WERI-Rb-1 (cell line): ENCODE results near the gene AP5B1.
"Not testable (repeated sequence)": the region's sequence is repeated elsewhere in the genome, so short reads cannot be mapped to it uniquely, and the experiment has no call there.

Source experiments
- DNase-seq: peaks from one replicate; pipeline ENCODE4 v3.0.0-alpha.2; 2020
- H3K27ac ChIP-seq: fragments of 250-450 bp; sonication (Bioruptor Pico); 2 replicates; pipeline ENCODE4 v1.5.1; 2020; ENCODE audit warnings: mild to moderate bottlenecking, moderate library complexity
- H3K27me3 ChIP-seq: fragments of 250-450 bp; sonication (Bioruptor Pico); 2 replicates; pipeline ENCODE4 v1.5.1; 2021; ENCODE audit warnings: mild to moderate bottlenecking, low read depth, moderate library complexity; ENCODE audit not compliant: insufficient read depth, severe bottlenecking
- H3K36me3 ChIP-seq: fragments of 250-450 bp; sonication (Bioruptor Pico); 2 replicates; pipeline ENCODE4 v1.5.1; 2020; ENCODE audit warnings: mild to moderate bottlenecking, moderate library complexity
- H3K4me3 ChIP-seq: 2 replicates; pipeline ENCODE4 v1.5.1; 2011; ENCODE audit warnings: low read depth, mild to moderate bottlenecking, control low read depth, low read length
- H3K9me3 ChIP-seq: fragments of 250-450 bp; sonication (Bioruptor Pico); 2 replicates; pipeline ENCODE4 v1.5.1; 2021; ENCODE audit warnings: mild to moderate bottlenecking, moderate library complexity; ENCODE audit not compliant: severe bottlenecking
- TF ChIP-seq, protein P1 (sequence below): IDR thresholded peaks from 2 replicates; pipeline ENCODE4 v1.5.1; 2011; ENCODE audit warnings: low read depth, mild to moderate bottlenecking, control low read depth, inconsistent platforms, low read length

AP5B1 gene

DNA sequence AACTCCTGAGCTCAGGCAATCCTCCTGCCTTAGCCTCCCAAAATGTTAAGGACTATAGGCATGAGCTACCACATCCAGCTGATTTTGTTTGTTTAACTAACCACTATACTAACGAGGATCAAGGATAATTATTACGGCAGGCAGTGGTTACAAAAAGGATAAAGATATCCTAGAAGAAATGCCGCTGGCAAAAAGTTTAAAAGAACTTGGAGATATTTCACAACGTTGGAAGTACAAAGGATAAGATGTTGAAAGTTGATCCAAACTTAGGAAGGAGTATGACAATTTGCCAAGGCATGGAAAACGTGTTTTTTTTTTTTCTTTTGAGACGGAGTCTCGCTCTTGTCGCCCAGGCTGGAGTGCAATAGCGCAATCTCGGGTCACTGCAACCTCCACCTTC lies 13.4 kb downstream of the AP5B1 start:
- DNase-seq = no peak
- Histone ChIP-seq H3K9me3 (peaks cover 7% of the 10 kb centered on the region), H3K27me3 (no peaks in the 10 kb centered on the region), H3K36me3 (no peaks in the 10 kb centered on the region), H3K4me3 (no peak overlapping the region), H3K27ac (no peak overlapping the region)
- TF ChIP-seq, protein P1, sequence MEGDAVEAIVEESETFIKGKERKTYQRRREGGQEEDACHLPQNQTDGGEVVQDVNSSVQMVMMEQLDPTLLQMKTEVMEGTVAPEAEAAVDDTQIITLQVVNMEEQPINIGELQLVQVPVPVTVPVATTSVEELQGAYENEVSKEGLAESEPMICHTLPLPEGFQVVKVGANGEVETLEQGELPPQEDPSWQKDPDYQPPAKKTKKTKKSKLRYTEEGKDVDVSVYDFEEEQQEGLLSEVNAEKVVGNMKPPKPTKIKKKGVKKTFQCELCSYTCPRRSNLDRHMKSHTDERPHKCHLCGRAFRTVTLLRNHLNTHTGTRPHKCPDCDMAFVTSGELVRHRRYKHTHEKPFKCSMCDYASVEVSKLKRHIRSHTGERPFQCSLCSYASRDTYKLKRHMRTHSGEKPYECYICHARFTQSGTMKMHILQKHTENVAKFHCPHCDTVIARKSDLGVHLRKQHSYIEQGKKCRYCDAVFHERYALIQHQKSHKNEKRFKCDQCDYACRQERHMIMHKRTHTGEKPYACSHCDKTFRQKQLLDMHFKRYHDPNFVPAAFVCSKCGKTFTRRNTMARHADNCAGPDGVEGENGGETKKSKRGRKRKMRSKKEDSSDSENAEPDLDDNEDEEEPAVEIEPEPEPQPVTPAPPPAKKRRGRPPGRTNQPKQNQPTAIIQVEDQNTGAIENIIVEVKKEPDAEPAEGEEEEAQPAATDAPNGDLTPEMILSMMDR = no peak

DNA sequence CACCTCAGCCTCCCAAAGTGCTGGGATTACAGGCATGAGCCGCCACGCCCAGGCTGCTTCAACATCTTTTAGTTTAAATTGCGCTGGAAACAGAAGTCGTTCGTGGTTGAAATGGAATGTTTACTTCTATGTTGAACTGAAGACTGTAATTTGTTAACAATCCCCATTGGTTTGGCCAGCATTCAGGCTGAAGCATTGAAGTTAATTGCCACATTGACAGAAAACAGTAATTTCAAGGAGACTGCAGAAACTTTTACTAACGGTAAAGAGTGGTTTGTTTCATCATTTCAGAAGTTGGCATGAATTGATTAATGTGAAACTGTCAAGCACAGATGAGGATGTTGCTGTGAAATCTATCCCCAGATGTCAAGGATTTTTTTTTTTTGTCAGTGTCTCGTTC lies 14.2 kb downstream of the AP5B1 start:
- no peak overlapping the region for H3K27ac ChIP-seq
- DNase-seq = no peak
- TF ChIP-seq, protein P1 = no peak

DNA sequence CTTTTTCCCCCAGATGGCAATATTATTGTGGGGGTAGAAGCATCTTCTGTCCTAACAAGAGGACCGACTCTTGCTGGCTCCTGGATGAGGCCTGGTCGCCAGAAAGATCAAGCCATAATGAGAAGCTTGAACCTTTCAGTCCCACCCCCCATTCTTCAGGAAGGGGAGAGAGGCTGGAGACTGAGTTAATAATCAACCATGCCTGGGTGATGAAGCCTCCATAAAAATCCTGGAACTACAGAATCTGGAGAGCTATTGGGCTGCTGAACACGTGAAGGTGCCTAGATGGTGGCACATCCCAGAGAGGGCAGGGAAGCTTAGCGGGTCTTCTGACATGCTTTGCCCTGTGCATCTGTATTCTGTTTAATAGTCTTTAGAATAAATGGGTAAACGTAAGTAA lies 16.3 kb downstream of the AP5B1 start:
- no peak for DNase-seq
- peaks cover 7% of the 10 kb centered on the region for H3K9me3 ChIP-seq
- TF ChIP-seq, protein P1 = no peak

More for the DNA sequence above, 14.2 kb downstream of the AP5B1 start:
- H3K9me3 ChIP-seq = peaks cover 7% of the 10 kb centered on the region
- H3K4me3 ChIP-seq = no peak overlapping the region
- H3K36me3 ChIP-seq = no peaks in the 10 kb centered on the region
- H3K27me3 ChIP-seq = no peaks in the 10 kb centered on the region

DNA sequence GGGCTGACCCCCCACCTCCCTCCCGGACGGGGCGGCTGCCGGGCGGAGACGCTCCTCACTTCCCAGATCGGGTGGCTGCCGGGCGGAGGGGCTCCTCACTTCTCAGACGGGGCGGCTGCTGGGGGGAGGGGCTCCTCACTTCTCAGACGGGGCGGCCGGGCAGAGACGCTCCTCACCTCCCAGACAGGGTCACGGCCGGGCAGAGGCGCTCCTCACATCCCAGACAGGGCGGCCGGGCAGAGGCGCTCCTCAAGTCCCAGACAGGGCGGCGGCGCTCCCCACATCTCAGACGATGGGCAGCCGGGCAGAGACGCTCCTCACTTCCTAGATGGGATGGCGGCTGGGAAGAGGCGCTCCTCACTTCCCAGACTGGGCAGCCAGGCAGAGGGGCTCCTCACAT lies 18.0 kb downstream of the AP5B1 start:
- not testable (repeated sequence) for H3K27me3 ChIP-seq, H3K36me3 ChIP-seq, H3K27ac ChIP-seq, H3K9me3 ChIP-seq, H3K4me3 ChIP-seq, DNase-seq

More for the DNA sequence above, 16.3 kb downstream of the AP5B1 start:
- H3K27me3 ChIP-seq = no peaks in the 10 kb centered on the region
- H3K4me3 ChIP-seq = no peak overlapping the region
- no peaks in the 10 kb centered on the region for H3K36me3 ChIP-seq
- no peak overlapping the region for H3K27ac ChIP-seq

DNA sequence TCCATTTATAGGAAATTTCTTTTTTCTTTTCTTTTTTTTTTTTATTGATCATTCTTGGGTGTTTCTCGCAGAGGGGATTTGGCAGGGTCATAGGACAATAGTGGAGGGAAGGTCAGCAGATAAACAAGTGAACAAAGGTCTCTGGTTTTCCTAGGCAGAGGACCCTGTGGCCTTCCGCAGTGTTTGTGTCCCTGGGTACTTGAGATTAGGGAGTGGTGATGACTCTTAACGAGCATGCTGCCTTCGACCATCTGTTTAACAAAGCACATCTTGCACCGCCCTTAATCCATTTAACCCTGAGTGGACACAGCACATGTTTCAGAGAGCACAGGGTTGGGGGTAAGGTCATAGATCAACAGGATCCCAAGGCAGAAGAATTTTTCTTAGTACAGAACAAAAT lies 18.6 kb downstream of the AP5B1 start:
- peak overlapping the region; percentile 75 for H3K27ac ChIP-seq
- peak; percentile 55 for DNase-seq
- not testable (repeated sequence) for H3K9me3 ChIP-seq, H3K27me3 ChIP-seq, H3K4me3 ChIP-seq, H3K36me3 ChIP-seq

DNA sequence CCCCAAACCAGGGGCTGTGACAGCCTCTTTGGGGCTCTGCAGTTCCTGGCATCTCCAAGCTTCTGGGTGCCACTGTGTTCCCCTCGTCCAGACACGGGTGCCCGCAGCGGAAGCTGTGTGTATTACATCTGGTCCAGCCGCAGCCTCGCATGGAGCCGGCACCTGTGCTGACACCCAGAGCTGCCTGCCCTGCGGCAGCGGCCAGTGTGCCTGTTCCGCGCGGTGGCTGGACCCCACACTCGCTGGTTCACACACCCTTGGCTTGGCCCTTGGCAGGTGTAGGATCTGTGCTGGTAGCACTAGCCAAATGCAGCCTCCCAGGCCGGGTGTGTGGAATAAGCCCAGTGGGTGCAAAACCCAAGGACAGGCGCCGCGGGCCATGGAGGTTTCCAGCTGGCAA lies 35.7 kb downstream of the AP5B1 start:
- Histone ChIP-seq H3K4me3 (no peak overlapping the region), H3K27me3 (no peaks in the 10 kb centered on the region), H3K27ac (no peak overlapping the region), H3K9me3 (no peaks in the 10 kb centered on the region), H3K36me3 (no peaks in the 10 kb centered on the region)
- no peak for DNase-seq
- TF ChIP-seq, protein P1 = no peak

DNA sequence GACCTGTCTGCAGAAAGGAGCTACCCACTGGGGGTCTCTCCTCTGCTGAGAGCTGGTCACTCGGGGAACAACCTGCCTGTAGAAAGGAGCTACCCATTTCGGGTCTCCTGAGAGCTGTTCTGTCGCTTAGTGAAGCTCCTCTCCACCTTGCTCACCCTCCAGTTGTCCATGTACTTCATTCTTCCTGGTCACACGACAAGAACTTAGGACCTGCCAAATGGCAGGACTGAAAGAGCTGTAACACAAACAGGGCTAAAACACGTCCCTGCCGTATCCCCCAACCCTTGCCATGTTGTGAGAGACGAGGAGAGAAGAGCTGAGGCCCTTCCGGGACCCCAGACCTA lies 36.1 kb downstream of the AP5B1 start:
- TF ChIP-seq, protein P1 = no peak
- DNase-seq = no peak

More for the DNA sequence above, 36.1 kb downstream of the AP5B1 start:
- Histone ChIP-seq H3K27me3 (no peaks in the 10 kb centered on the region), H3K4me3 (no peak overlapping the region), H3K36me3 (no peaks in the 10 kb centered on the region), H3K27ac (no peak overlapping the region), H3K9me3 (no peaks in the 10 kb centered on the region)
